HepG2 (cell line): Measurements from ENCODE around the gene NFKBIA. TPM values are rescaled to one million over a fixed set of nuclear protein-coding genes. Genes with fewer than 3 reads are reported as not detected.
A peak's percentile ranks its signal among the peaks of the same experiment; 100 is the strongest.

Experiments
- AGO1 ChIP-seq: fragments of 200-400 bp; formaldehyde crosslinking; IDR thresholded peaks from 2 replicates; pipeline ENCODE4 v1.6.1; 2017; ENCODE audit warnings: mild to moderate bottlenecking, low read depth, low read length, moderate library complexity; ENCODE audit not compliant: poor library complexity, severe bottlenecking
- CREM ChIP-seq, 2 experiments: sonication (generic) in 1 of 2; formaldehyde crosslinking in 1 of 2; IDR thresholded peaks; 2 replicates each; pipeline versions ENCODE4 v1.4.0 to v1.6.1; 2016 to 2020; ENCODE audit warnings: antibody characterized with exemption in 1 of 2, mild to moderate bottlenecking in 1 of 2, missing genetic modification reagents in 1 of 2
- CSRNP2 ChIP-seq: sonication (generic); formaldehyde crosslinking; conservative IDR thresholded peaks from 2 replicates; pipeline ENCODE4 v1.8.0; 2022; ENCODE audit warnings: low read depth, missing genetic modification reagents
- ERF ChIP-seq: IDR thresholded peaks from 2 replicates; pipeline ENCODE4 v1.6.1; 2018; ENCODE audit warnings: missing biosample characterization, missing genetic modification reagents
- HMGXB4 ChIP-seq, 2 experiments: sonication (generic) in 1 of 2; formaldehyde crosslinking in 1 of 2; IDR thresholded peaks; 2 replicates each; pipeline versions ENCODE4 v1.4.0 to v1.6.1; 2018 to 2020; ENCODE audit warnings: missing genetic modification reagents in 2 of 2, borderline replicate concordance in 1 of 2, low read depth in 1 of 2, mild to moderate bottlenecking in 1 of 2, missing biosample characterization in 1 of 2
- IRF9 ChIP-seq: sonication (generic); formaldehyde crosslinking; IDR thresholded peaks from 2 replicates; pipeline ENCODE4 v1.8.0; 2022; ENCODE audit warnings: missing genetic modification reagents, mild to moderate bottlenecking, borderline replicate concordance
- KLF16 ChIP-seq, 2 experiments: sonication (generic) in 1 of 2; formaldehyde crosslinking in 1 of 2; IDR thresholded peaks; 2 replicates each; pipeline versions ENCODE4 v1.6.1 to v1.8.0; 2016 to 2023; ENCODE audit warnings: missing genetic modification reagents in 2 of 2, missing compliant biosample characterization in 1 of 2
- MAZ ChIP-seq, 2 experiments: sonication (generic) in 1 of 2; formaldehyde crosslinking in 1 of 2; IDR thresholded peaks; 2 replicates each; pipeline versions ENCODE4 v1.5.0 to v1.6.1; 2012 to 2020; ENCODE audit warnings: low read depth in 2 of 2, mild to moderate bottlenecking in 2 of 2, borderline replicate concordance in 1 of 2, improper control_type of control experiment in 1 of 2, low read length in 1 of 2, missing genetic modification reagents in 1 of 2, moderate library complexity in 1 of 2
- MEIS2 ChIP-seq: sonication (generic); formaldehyde crosslinking; IDR thresholded peaks from 2 replicates; pipeline ENCODE4 v1.9.0; 2021; ENCODE audit warnings: mild to moderate bottlenecking, missing genetic modification reagents
- SP4 ChIP-seq: sonication (generic); formaldehyde crosslinking; IDR thresholded peaks from 2 replicates; pipeline ENCODE4 v1.8.1; 2023; ENCODE audit warnings: mild to moderate bottlenecking, missing genetic modification reagents
- WIZ ChIP-seq: sonication (generic); formaldehyde crosslinking; IDR thresholded peaks from 2 replicates; pipeline ENCODE4 v1.5.1; 2020; ENCODE audit warnings: mild to moderate bottlenecking, missing genetic modification reagents
- ZHX1 ChIP-seq: sonication (generic); formaldehyde crosslinking; IDR thresholded peaks from 2 replicates; pipeline ENCODE4 v1.8.1; 2022; ENCODE audit warnings: low read depth, mild to moderate bottlenecking, missing genetic modification reagents
- ZMYM4 ChIP-seq: sonication (generic); formaldehyde crosslinking; IDR thresholded peaks from 2 replicates; pipeline ENCODE4 v1.8.1; 2023; ENCODE audit warnings: mild to moderate bottlenecking, missing genetic modification reagents
- ZNF441 ChIP-seq: sonication (generic); formaldehyde crosslinking; IDR thresholded peaks from 2 replicates; pipeline ENCODE4 v1.7.0; 2021; ENCODE audit warnings: missing genetic modification reagents, borderline replicate concordance
- ZNF597 ChIP-seq: sonication (generic); formaldehyde crosslinking; IDR thresholded peaks from 2 replicates; pipeline ENCODE4 v1.5.0; 2020; ENCODE audit warnings: missing genetic modification reagents
- ZNF703 ChIP-seq: sonication (generic); formaldehyde crosslinking; IDR thresholded peaks from 2 replicates; pipeline ENCODE4 v1.5.1; 2020; ENCODE audit warnings: missing genetic modification reagents, mild to moderate bottlenecking, moderate library complexity, borderline replicate concordance
- ZNF773 ChIP-seq: sonication (generic); formaldehyde crosslinking; IDR thresholded peaks from 2 replicates; pipeline ENCODE4 v1.4.0; 2020; ENCODE audit warnings: missing genetic modification reagents, borderline replicate concordance
- polyA plus RNA-seq, 8 experiments: library from polyadenylated mRNA; depleted of rRNA in 3 of 8; stranded (reverse) in 7 of 8; unstranded in 1 of 8; fragments of >200 nt; fragmentation: Illumina TruSeq in 4 of 8; extraction: Trizol in 4 of 8; gene quantifications; 2 replicates each; pipeline versions ENCODE4 v1.2.1 to v1.2.3, GENCODE V29; 2011 to 2016; ENCODE audit warnings: low read depth in 4 of 8, missing spikeins in 1 of 8, mixed read lengths in 1 of 8; ENCODE audit not compliant: insufficient read depth in 1 of 8
- total RNA-seq, 5 experiments: library from RNA; depleted of rRNA; stranded (reverse); fragments of >200 nt; fragmentation: Illumina TruSeq; extraction: Trizol; gene quantifications; 2 replicates each; pipeline ENCODE4 v1.2.3, GENCODE V29; 2016; ENCODE audit warnings: low read depth in 1 of 5

NFKBIA gene
- total and polyA plus RNA-seq, 2 of the 13 experiments (the other 11 are each of a cell fraction or from before 2014, with no cell fraction given): 197 to 319 TPM

GRCh38 chr14:35365130-35366055, 39.2 kb downstream of the NFKBIA start (continued):
- TF ChIP-seq ERF (CRISPR knock-in tag): peak; percentile 99
- TF ChIP-seq MEIS2 (CRISPR knock-in tag): peak; percentile 97
- peak; percentile 93 for TF ChIP-seq ZNF441 (CRISPR knock-in tag)
- peak; percentile 85 for TF ChIP-seq IRF9 (CRISPR knock-in tag)
- peak; percentile 63 for TF ChIP-seq ZMYM4 (CRISPR knock-in tag)
- TF ChIP-seq HMGXB4 (CRISPR knock-in tag; IDR thresholded peaks at IDR 0.05; ENCODE audit: borderline replicate concordance in 1 of 2, low read depth in 1 of 2): peak; percentile 53 to 87; a peak in 2 of 4 replicates
- TF ChIP-seq MAZ (IDR thresholded peaks at IDR 0.05; ENCODE audit: borderline replicate concordance, low read depth, low read length): peak; percentile 68
- peak; percentile 75; the same call in 1 of the 2 replicates for TF ChIP-seq MAZ (CRISPR knock-in tag; IDR thresholded peaks at IDR 0.05; ENCODE audit: low read depth)
- peak; percentile 69; the same call in 1 of the 2 replicates for TF ChIP-seq ZHX1 (CRISPR knock-in tag)
- TF ChIP-seq WIZ: no peak
- peak in 1 of 2 experiments; percentile 95; a peak in 2 of 4 replicates for TF ChIP-seq KLF16 (CRISPR knock-in tag; IDR thresholded peaks at IDR 0.05)
- no peak for TF ChIP-seq AGO1
- peak; percentile 76; the same call in 1 of the 2 replicates for TF ChIP-seq SP4
- TF ChIP-seq ZNF597 (CRISPR knock-in tag): no peak
- 0 out of 2 replicates have a peak, but pooled peaks have one; percentile 50 for TF ChIP-seq CREM (IDR thresholded peaks at IDR 0.05)
- no peak for TF ChIP-seq CREM (CRISPR knock-in tag; IDR thresholded peaks at IDR 0.05)
- no peak for TF ChIP-seq CSRNP2 (CRISPR knock-in tag)
- no peak for TF ChIP-seq ZNF703 (CRISPR knock-in tag)
- no peak for TF ChIP-seq ZNF773 (CRISPR knock-in tag)
